Activated CD8-positive, alpha-beta memory T cell treated with anti-CD3 and anti-CD28 coated beads, Interleukin-2, amount 50 U/mL, for 1 hour (primary cell): ENCODE results near the gene RHBG.

Source experiments
- DNase-seq: peaks from one replicate; pipeline ENCODE4 v3.0.0-alpha.2; 2020; ENCODE audit errors: extremely low read depth

The RHBG gene

GRCh38 chr1:156425943-156426342 is 56.9 kb downstream of the RHBG start:
- no peak for DNase-seq

- no peak for DNase-seq
Measured at GRCh38 chr1:156427957-156428356, 58.9 kb downstream of the RHBG start.

- no peak for DNase-seq
Measured at GRCh38 chr1:156428746-156429288, 59.8 kb downstream of the RHBG start.

- DNase-seq: no peak
Measured at GRCh38 chr1:156429313-156430060, 60.5 kb downstream of the RHBG start.

- no peak for DNase-seq
Measured at GRCh38 chr1:156430303-156430702, 61.3 kb downstream of the RHBG start.

GRCh38 chr1:156430866-156431265 is 61.9 kb downstream of the RHBG start:
- DNase-seq: no peak

GRCh38 chr1:156431366-156431765 is 62.4 kb downstream of the RHBG start:
- no peak for DNase-seq

- no peak for DNase-seq
Measured at GRCh38 chr1:156431769-156432668, 63.0 kb downstream of the RHBG start.

GRCh38 chr1:156432669-156433018 is 63.6 kb downstream of the RHBG start:
- no peak for DNase-seq

- no peak for DNase-seq
Measured at GRCh38 chr1:156433032-156433431, 64.0 kb downstream of the RHBG start.

- no peak for DNase-seq
Measured at GRCh38 chr1:156433602-156434001, 64.6 kb downstream of the RHBG start.
